MG63 (cell line): ENCODE measurements around the gene CSPG4. TPM values are rescaled to one million over a fixed set of nuclear protein-coding genes. Genes with fewer than 3 reads are reported as not detected.
"Not testable (repeated sequence)": the region's sequence is repeated elsewhere in the genome, so short reads cannot be mapped to it uniquely, and the experiment has no call there.

Source experiments
- DNase-seq: peaks from one replicate; pipeline ENCODE4 v3.0.0-alpha.2; 2020
- H3K27me3 ChIP-seq: fragments of 250-450 bp; sonication (Bioruptor Pico); 2 replicates; pipeline ENCODE4 v1.5.1; 2020; ENCODE audit warnings: mild to moderate bottlenecking, moderate library complexity
- H3K36me3 ChIP-seq: fragments of 250-450 bp; sonication (Bioruptor Pico); 2 replicates; pipeline ENCODE4 v1.5.1; 2020; ENCODE audit warnings: mild to moderate bottlenecking, moderate library complexity
- H3K4me3 ChIP-seq: fragments of 250-450 bp; sonication (Bioruptor Pico); 2 replicates; pipeline ENCODE4 v1.5.1; 2020; ENCODE audit warnings: mild to moderate bottlenecking, moderate library complexity
- H3K9me3 ChIP-seq: fragments of 250-450 bp; sonication (Bioruptor Pico); 2 replicates; pipeline ENCODE4 v1.5.1; 2020; ENCODE audit warnings: mild to moderate bottlenecking, moderate library complexity
- total RNA-seq: library from RNA; depleted of rRNA; stranded (reverse); fragments of >200 nt; shearing (Covaris generic); gene quantifications from 2 replicates; pipeline ENCODE4 v1.2.3, GENCODE V29; 2014; ENCODE audit warnings: low replicate concordance

CSPG4 gene
- total RNA-seq, 1 experiment from 2014 or later = 19.6 TPM

GRCh38 chr15:75749820-75750219, 37.2 kb upstream of the CSPG4 start:
- H3K27me3 ChIP-seq = peaks cover 7% of the 10 kb centered on the region; the same call in 1 of the 2 replicates
- H3K36me3 ChIP-seq = no peaks in the 10 kb centered on the region
- no peak for DNase-seq
- H3K9me3 ChIP-seq = no peaks in the 10 kb centered on the region
- H3K4me3 ChIP-seq = no peak overlapping the region

- not testable (repeated sequence) for H3K36me3 ChIP-seq, H3K27me3 ChIP-seq, H3K9me3 ChIP-seq, H3K4me3 ChIP-seq, DNase-seq
These were observed 36.2 kb upstream of the CSPG4 start for GRCh38 chr15:75748882-75749281.

- not testable (repeated sequence) for H3K4me3 ChIP-seq, H3K9me3 ChIP-seq, DNase-seq, H3K36me3 ChIP-seq, H3K27me3 ChIP-seq
These were observed 34.5 kb upstream of the CSPG4 start for GRCh38 chr15:75747121-75747520.

- Histone ChIP-seq H3K36me3 (no peaks in the 10 kb centered on the region), H3K9me3 (no peaks in the 10 kb centered on the region), H3K27me3 (peaks cover 7% of the 10 kb centered on the region; the same call in 1 of the 2 replicates), H3K4me3 (no peak overlapping the region)
- no peak for DNase-seq
These were observed 32.7 kb upstream of the CSPG4 start for GRCh38 chr15:75745305-75745704.

GRCh38 chr15:75742346-75742745, 29.7 kb upstream of the CSPG4 start:
- not testable (repeated sequence) for DNase-seq, H3K4me3 ChIP-seq, H3K36me3 ChIP-seq, H3K9me3 ChIP-seq, H3K27me3 ChIP-seq

GRCh38 chr15:75739791-75740190, 27.1 kb upstream of the CSPG4 start:
- no peaks in the 10 kb centered on the region for H3K9me3 ChIP-seq
- no peaks in the 10 kb centered on the region for H3K36me3 ChIP-seq
- no peak overlapping the region for H3K4me3 ChIP-seq
- H3K27me3 ChIP-seq = no peaks in the 10 kb centered on the region
- DNase-seq = no peak

GRCh38 chr15:75738647-75739325, 26.1 kb upstream of the CSPG4 start:
- Histone ChIP-seq H3K27me3 (no peaks in the 10 kb centered on the region), H3K36me3 (no peaks in the 10 kb centered on the region), H3K9me3 (no peaks in the 10 kb centered on the region), H3K4me3 (peak overlapping the region; percentile 53)
- peak; percentile 90 for DNase-seq

- H3K36me3 ChIP-seq = no peaks in the 10 kb centered on the region
- H3K27me3 ChIP-seq = no peaks in the 10 kb centered on the region
- H3K9me3 ChIP-seq = no peaks in the 10 kb centered on the region
- peak overlapping the region; percentile 53 for H3K4me3 ChIP-seq
- no peak for DNase-seq
These were observed 25.5 kb upstream of the CSPG4 start for GRCh38 chr15:75738014-75738646.

- not testable (repeated sequence) for DNase-seq, H3K4me3 ChIP-seq, H3K9me3 ChIP-seq
These were observed 24.7 kb upstream of the CSPG4 start for GRCh38 chr15:75737116-75738013.

GRCh38 chr15:75736256-75736655, 23.6 kb upstream of the CSPG4 start:
- H3K27me3 ChIP-seq = no peaks in the 10 kb centered on the region
- no peaks in the 10 kb centered on the region for H3K9me3 ChIP-seq
- H3K36me3 ChIP-seq = no peaks in the 10 kb centered on the region
- H3K4me3 ChIP-seq = no peak overlapping the region
- DNase-seq = no peak

More at GRCh38 chr15:75737116-75738013, 24.7 kb upstream of the CSPG4 start:
- H3K27me3 ChIP-seq, H3K36me3 ChIP-seq: not testable (repeated sequence)

- H3K27me3 ChIP-seq, H3K9me3 ChIP-seq, H3K4me3 ChIP-seq, DNase-seq, H3K36me3 ChIP-seq: not testable (repeated sequence)
These were observed 22.5 kb upstream of the CSPG4 start for GRCh38 chr15:75734861-75735760.

GRCh38 chr15:75733761-75734651, 21.4 kb upstream of the CSPG4 start:
- H3K4me3 ChIP-seq = no peak overlapping the region
- no peak for DNase-seq
- H3K36me3 ChIP-seq = no peaks in the 10 kb centered on the region
- no peaks in the 10 kb centered on the region for H3K9me3 ChIP-seq
- no peaks in the 10 kb centered on the region for H3K27me3 ChIP-seq

- Histone ChIP-seq H3K9me3 (no peaks in the 10 kb centered on the region), H3K27me3 (no peaks in the 10 kb centered on the region), H3K36me3 (no peaks in the 10 kb centered on the region), H3K4me3 (no peak overlapping the region)
- peak; percentile 68 for DNase-seq
These were observed 20.3 kb upstream of the CSPG4 start for GRCh38 chr15:75732809-75733451.

- H3K4me3 ChIP-seq = no peak overlapping the region
- no peak for DNase-seq
- no peaks in the 10 kb centered on the region for H3K9me3 ChIP-seq
- H3K36me3 ChIP-seq = no peaks in the 10 kb centered on the region
- no peaks in the 10 kb centered on the region for H3K27me3 ChIP-seq
These were observed 19.6 kb upstream of the CSPG4 start for GRCh38 chr15:75732177-75732808.
